ENCODE measurements around the gene NFYA.

- TF ChIP-seq CTCF (IDR thresholded peaks at IDR 0.05): no peak
- TF ChIP-seq POLR2A (IDR thresholded peaks at IDR 0.05): no peak
Observed at GRCh38 chr6:41111017-41111416, 38.2 kb downstream of the NFYA start.
